ENCODE results near the gene OSTM1.

Gene OSTM1, protein sequence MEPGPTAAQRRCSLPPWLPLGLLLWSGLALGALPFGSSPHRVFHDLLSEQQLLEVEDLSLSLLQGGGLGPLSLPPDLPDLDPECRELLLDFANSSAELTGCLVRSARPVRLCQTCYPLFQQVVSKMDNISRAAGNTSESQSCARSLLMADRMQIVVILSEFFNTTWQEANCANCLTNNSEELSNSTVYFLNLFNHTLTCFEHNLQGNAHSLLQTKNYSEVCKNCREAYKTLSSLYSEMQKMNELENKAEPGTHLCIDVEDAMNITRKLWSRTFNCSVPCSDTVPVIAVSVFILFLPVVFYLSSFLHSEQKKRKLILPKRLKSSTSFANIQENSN
- total RNA-seq = 60.4 to 68.0 reads per million in 2 donors

DNA sequence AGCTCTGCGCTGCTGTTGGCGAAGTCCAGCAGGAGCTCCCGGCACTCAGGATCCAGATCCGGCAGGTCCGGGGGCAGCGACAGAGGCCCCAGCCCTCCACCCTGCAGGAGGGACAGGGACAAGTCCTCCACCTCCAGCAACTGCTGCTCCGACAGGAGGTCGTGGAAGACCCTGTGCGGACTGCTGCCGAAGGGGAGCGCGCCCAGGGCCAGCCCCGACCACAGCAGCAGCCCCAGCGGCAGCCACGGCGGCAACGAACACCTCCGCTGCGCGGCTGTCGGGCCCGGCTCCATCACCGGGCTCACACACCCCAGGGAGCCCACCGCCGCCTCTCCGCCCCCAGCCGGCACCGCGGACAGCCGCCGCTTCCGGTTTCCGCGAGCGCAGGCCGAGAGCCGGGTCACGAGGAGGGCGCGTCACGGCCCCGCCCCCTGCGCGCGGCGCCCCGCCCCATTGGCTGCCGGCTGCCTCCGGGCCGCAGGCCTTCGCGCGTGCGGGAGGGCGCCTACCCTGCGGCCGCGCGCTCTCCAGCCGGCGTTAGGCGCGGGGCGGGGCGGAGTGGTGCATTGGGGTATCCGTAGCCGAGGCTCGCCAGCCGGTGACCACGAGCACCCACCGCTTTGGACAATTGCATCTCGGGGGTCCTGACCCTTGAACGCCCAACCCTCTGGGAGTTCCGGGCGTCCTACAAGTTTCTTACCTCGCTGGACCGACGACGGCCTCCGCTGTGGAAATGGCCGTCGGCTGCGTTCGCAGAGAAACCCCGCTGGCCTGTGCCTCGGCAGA lies at the start of gene OSTM1:
OSTM1 (minus strand) TSS at position 383 of the 786 bp plus-strand sequence; CDS start at position 293, 90 bp downstream.
- DNase-seq = peak; percentile 95

DNA sequence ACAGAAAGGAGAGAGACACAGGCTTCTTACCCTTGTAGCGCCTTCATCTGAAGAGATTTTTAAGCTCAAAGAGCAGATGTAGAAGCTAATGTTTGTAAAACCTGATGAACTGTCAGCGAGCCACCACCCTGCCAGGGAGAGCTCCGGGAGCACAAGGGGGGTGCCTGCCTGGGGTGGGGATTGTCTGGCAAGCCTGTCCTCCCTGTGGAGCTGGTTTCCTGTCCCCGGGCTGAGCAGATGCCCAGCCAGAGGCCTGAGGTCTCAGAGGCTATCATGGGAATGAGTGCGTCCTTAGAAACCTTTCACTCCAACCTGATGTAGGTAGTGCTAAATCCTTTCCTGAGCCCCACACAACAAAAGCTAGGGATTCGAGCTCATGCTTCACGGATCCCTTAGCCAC lies 49.4 kb upstream of the OSTM1 start:
- no peak for DNase-seq

DNA sequence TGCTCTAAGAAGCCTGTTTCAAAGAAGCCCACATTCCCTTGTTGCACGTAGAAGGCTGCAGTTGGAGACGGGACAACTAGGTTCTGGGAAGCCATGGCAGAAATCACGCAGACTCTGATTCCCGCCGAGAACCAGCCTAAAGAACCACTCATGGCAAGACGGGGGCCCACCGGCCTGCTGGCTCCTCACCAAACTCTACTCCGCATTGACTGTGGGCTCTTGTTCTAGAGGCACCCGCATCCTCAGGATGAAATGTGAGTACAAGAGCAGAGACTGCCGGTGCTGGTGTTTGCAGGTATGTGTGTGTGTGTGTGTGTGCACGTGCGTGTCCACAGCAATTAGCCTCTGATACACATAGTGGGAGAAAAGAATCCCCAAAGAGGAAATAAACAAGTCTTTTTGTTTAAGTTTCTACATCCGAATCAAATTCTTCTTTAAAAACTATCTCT lies 49.0 kb upstream of the OSTM1 start:
- no peak for DNase-seq

DNA sequence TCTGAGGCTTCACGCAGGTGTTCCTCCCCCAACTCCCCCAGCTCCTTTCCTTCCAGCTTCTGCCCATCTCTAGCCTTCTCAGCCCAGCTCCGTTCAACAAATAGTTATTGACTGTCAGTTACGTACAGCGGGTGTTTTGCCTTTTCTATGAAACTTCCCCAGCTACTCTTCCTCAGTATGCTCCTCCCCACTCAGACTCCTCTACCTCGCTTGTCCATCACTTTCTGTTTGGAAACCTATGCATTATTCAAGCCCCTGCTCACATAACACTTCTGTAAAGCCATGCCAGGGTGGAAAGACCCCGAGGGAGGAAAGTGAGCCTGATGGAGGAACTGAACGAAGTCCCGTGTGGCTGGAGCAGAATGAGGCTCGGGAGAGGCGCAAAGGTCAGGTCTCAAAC lies 47.1 kb upstream of the OSTM1 start:
- no peak for DNase-seq

DNA sequence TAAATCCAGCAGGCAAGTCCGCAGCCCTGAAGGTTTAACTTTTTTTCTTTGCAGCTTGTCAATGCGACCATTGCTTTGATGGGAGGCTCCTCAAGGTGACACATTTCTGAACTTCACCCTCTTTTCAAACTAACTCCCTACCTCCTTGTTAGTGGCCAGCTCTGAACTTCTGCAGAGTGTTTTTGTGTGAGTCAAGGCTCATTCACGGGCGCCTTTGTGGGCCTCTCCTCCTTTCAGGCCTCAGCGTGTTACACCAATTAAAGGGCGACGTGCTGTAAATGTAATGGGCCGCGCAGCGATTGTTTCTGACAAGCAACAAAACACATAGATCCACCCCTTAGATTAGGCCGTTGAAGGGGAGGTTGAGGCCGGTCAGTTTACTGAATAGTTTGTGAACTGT lies 45.8 kb upstream of the OSTM1 start:
- no peak for DNase-seq

DNA sequence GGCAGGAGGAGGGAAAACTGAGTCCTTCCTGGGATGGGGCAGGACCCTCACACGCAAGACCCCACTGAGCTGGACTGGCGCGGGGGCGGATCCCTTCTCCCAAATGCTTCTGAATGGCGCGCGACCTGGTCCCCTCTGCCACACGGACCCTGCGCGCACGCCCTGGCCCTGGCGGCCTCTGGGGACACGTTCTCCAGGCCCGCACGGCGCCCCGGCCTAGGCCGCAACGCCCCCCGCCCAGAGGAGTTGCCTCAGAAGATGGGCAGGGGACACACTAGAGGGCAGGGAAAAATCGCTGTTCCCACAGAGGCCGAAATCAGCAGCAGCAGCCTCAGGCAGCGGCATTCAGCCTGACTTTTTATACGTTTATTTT lies 45.2 kb upstream of the OSTM1 start:
- DNase-seq = no peak

DNA sequence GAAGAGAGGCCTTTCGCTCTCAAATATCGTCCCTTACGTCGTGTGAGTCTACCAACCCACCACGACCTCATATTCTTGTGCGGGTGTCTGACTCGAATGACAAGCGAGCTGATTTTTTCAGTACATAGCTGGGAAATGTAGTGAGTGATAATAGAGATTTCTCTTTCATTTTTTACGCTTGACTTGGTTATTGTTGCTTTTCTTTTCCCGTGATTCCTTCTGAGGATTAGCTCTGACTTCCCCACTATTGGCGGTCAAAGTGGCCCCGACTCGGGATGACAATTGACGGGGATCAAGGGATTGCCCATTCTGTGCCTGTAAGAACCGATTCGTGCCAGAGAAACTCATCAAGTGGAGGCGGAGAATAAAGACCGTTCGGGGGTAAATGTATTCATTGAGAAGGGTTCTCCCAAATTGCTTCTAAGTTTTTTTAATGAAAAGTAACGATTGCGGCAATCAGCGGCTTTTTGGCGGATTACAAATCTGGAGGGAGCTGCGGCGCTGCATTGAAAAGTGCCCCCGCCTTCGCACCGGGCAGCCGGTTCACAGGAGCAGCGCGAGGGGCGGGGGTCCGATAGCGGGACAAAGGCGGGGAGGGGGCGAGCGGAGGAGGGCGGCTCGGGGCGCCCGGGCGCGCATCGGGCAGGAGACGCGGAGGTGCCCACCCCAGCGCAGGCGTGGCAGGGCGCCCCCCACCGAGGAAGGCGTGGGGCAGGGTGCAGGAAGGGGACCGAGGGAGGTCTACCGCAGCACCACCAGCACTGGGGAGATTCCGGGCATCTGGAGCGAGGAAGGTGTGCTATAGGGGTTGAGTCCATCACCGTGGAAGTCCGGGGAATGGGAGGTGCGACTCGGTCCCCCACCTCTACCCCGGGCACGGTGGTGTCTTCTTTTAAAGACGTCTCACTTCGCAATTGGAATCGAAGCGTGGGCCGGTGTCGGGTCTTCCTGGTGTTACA lies 44.5 kb upstream of the OSTM1 start:
- DNase-seq = no peak

DNA sequence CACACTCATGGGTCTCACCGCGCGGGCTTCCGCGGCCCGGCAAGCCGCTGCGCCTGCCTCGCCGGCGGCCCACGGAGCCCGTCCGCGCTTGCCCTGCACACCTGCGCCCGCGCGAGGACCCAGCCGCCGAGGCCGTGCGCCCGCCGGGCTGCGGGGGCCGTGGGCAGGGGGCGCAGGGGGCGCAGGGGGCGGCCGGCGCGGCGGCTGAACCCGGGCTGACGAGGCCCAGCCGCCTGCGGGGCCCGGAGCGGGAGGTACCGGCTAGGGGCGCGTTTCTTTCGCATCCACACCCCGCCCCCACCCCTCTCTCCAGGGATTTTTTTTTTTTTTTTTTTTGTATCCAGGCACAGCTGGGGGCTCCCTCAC lies 43.8 kb upstream of the OSTM1 start:
- no peak for DNase-seq

DNA sequence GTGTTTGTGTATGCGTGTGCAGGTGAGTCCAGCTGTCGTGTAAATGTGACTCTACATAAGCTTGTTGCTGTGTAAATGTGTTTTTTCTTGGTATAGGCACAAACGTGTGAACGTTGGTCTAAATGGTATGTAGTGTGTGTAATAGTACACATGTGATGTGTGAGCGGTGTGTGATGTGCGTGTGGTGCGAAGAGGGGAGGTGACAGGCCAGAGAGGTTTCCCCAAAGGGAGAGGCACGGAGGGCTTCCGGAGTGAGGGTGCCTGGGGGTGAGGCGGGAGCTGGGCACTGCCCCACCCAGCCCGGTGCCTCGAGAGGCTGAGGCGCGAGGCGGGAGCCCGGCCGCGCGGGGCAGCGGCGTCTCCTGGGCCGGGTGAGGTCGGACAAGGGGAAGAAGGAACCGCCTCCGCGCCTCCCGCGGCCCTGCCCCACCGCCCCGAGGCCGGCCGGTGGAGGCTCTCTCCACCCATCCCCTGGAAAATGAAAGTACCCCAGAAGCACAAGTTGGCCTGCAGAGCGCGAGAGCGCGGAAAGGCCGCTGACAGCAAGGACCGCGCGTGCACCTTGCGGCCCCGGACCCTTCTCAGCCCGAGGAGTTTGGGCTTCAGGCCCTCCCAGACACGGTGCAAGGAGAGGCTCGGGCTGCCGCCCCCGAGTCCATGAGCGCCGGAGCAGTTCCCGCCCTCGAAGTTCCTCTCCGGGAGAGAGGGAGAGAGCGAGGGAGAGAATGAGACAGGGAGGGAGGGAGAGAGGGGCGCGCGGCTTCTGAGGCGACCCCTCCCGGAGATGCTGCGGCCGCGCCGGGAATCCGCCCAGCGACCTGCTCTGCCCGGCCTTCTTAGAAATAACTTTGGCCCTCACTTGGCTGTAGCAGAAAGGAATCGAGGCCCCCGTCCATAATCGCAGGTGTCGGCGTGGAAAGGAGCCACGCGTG lies 43.2 kb upstream of the OSTM1 start:
- peak; percentile 23 for DNase-seq

DNA sequence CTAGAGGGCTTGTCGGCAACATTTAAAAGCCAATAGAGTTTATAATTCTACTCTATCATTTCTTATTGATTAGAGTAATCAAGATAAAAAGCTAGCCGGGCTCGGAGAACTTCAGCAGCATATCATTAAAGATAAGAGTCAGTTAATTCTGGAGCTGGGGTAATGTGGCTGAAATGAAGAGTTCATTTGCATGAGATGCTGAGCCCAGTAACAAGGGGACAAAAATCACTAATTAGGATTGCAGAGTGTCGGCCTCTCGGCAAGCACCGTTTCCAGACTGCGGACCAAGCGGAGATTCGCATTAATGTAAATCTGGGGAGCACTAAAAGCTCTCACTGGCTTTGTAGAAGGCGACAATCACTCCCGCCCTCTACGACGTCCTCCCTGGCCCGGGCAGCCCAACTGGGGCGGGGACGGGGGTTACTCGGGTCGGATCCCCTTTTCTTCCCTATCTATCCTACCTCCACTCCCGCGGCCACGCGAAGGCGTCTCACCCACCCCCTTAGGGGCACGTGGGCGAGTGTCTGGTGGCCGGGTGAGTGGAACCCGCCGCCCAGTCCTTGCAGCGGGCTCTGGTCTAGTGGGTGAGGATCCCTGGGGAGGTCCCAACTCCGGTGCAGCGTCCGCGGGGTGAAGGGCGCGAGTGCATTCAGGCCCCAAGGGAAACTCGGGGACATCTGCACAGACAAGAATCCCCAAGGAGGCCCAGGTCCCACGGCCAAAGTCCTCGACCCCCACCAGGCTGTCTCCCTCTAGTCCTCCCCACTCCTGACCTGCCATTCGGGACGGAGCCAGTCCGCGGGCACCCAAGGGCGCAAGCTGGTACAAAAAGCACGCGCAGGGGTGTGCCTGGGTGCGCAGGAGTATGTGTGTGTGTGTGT lies 42.2 kb upstream of the OSTM1 start:
- DNase-seq = no peak

DNA sequence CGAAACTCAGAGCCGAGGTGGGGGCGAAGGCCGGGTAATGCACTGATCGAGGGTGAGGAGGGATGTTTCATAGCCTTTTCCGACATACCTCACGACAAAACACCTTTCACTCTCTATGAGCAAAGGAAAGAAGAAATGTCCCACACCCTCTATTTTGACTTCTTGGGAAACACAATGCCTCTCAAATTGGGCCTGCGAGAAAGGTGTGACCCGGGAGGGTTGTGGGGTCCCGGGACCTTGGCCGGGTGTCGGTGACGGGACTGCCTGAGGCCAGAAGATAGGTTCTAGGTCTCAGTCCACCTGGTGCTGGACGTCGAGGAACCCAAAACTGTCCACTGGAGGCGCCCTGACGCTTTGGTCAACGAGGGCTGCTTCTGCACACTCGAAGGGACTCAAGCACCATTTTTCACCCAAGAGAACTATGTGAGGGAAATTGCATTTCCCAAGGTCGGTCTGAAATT lies 41.1 kb upstream of the OSTM1 start:
- no peak for DNase-seq

DNA sequence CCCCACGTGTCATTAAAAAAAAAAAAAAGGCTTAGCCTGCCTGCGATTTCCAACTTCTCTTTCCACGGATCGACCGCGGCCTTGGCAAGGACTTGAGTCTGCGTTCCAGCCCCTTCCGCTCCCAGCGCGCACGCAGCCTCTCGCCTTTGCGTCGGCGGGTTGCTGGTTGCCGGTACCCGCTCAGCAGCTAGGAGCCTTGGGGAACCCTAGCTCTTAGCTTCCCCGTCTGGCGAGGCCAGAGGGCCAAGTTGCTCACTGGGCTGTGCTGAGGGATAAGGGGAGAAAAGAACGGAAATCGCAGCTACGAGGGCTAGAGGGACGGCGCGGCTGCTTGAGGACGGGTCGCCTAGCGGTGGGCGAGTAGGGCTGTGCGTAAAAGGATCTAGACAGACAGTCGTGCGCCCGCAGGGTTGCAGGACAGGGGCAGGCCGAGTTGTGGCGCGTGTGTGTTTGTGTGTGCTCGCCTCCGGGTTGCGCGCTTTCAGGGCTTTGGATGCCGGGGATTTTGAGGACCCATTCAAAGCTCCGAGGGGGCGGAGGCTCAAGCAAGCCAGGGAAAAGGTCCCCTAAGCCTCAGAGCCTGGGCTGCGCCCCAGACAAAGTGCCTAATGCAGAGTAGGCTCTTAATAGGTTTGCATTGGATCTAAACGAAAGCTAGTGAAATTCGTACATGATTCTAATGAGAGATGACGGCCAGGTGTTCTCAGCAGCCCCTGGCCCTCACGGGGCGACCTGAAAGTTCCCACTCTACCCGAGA lies 40.5 kb upstream of the OSTM1 start:
- no peak for DNase-seq

DNA sequence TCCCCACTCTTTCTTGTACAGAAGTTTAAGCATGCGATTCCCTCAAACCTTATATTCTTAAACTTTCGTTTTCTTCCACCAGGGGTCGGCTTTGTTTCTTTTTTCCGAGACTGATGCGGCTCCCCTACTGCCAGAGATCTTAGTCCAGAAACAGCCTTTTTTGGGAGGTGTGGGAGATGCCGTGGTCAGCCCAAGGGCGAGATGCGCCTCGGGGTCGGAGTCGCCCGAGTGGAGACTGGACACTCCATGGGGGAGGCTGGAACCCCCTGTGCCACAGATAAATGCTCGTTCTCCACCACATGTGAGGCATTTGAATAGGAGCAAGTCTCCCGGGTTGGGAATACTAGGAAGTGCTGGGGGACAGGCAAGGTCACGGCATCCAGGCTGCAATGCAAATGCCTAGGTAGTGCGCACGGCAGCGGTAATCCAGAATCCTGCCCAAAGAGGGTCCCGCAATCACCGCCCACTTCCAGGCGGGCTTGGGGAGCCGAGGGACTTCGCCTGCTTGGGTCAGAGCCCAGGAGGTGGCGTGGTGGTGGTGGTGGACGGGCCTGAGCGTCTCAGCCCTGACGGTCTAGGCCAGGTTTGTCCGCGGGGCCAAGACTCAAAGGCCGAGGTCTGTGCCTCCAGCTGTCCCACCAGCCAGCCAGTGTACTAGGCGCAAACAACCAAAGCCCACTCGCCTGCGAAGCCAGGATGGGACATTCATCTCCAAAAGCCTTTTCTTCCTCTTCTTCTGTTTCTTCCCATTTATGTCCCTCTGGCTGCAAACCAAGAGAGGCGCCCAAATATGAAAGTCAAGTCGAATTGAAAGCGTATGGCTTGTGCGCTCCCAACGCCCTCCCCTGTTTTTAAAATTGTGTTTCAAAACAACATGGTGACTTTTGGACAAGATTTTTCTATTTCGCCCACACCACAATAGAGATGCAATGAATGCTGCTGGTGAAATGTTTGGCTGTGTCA lies 39.3 kb upstream of the OSTM1 start:
- no peak for DNase-seq

DNA sequence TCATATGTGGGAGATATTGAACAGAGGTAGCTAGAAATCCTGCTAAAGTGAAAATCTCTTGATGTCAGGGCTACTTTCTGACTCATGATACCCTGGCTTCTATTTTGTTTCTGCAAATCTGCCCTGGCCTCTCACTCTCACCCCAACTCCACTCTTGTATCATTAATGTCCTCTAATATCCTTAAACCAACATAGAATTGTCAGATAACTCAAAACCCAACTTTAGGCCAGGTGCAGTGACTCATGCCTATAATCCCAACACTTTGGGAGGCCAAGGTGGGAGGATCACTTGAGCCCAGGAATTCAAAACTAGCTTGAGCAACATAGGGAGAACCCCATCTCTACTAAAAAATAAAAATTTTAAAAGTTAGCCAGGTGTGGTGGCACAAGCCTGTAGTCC lies 33.8 kb upstream of the OSTM1 start:
- DNase-seq = no peak

DNA sequence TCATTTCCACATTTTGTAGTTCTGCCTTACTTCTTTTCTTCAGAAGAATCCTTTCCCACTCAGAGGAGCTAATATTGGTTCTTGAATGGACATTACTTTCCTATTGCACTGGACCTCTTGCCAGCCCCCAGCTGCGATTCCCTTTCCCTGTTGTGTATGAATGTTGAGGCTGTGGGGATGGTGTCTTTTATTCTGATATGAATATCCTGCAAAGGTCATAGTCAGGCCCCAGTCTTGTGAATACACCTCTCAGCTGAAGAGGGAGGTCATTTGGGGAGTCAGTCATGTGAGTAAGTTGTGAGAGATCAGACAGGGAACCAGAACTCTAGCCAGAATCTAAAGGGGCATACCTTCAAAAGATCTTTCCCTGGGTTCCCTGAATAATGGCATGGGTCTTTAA lies 32.6 kb upstream of the OSTM1 start:
- no peak for DNase-seq

DNA sequence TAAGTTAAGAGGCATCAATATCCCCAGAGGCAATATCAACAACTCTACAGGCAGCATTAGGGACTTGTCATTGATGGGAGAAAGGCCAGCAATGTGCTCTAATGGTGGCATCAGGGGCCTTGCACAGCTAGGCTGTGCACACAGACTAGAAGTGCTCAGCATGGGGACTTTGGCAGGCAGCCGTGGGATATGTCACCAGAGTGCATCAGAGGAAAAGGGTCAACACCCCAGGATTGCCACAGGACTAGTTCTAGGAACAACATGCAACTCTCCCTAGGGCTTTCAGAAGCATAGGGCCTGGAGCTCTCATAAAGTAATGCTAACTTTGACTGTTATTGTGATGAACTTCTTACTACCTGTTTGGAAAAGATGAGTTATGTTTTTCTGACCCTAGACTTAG lies 32.2 kb upstream of the OSTM1 start:
- DNase-seq = no peak

DNA sequence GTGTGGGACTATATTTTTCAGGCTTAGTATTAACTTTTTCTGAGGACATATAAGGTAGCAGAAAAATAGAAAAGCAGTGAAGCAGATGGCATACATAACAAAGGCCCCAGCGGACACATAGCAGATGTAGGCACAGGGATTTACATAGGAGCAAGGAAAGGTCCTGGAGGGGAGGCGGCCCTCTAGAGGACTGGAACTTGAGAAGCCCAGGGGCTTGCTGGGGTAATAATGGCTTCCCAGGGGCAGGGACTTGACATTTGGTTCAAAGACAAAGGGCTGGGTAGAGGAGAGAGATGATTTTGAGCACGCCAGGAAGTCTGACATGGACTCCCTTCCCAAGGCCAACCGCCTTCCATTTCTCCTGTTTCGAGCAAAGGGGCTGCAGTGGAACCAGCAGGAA lies 31.7 kb upstream of the OSTM1 start:
- no peak for DNase-seq

DNA sequence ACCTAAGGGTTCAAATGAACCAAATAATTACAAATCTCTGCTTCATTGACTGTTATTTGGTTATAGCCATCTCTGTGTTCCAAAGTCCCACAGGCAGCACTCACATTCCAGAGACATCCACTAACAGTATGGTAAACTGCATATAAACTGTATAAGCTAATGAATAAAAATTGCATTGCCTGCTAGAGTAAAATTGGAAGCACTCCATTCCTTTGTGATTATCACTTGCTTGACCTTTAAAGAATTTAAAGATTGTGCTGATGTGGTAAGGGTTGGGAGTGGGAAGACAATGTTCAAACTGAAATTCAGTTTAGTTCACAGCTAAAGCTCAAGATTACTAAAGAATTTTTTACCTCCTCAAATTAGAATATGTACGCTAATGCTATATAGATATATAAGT lies 31.0 kb upstream of the OSTM1 start:
- DNase-seq = no peak

DNA sequence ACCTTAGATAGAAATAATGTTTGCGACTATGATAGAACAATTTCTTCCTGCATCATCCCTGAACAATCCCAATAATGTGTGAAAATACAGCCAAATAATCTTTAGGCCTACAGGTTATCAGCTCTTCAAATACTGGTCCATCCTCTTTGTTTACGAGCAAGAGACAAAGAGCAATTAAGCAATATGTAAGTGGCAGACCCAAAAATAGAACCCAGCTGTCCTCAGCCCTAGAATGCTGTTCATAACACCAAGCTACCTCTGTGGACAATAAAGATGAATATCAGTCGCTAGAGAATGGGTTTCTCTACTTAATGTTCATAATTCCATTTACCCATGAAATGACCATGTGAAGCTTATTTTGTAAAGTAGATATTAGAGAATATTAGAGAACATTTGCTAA lies 28.4 kb upstream of the OSTM1 start:
- no peak for DNase-seq

Data from activated gamma-delta T cell (primary cell).